HS-27A (cell line): ENCODE measurements around the gene IL11.
A peak's percentile ranks its signal among the peaks of the same experiment; 100 is the strongest.

Experiments
- DNase-seq: peaks from one replicate; pipeline ENCODE4 v3.0.0-alpha.2; 2012; ENCODE audit warnings: low read depth, missing footprints

IL11 gene

GRCh38 chr19:55391191-55391670 lies 21.0 kb upstream of the IL11 start:
- DNase-seq, result no peak

GRCh38 chr19:55390461-55390880 lies 20.2 kb upstream of the IL11 start:
- no peak for DNase-seq

GRCh38 chr19:55389386-55390317 lies 19.4 kb upstream of the IL11 start:
- DNase-seq, result no peak

- DNase-seq, result no peak
These were observed 17.7 kb upstream of the IL11 start for GRCh38 chr19:55387736-55388497.

- DNase-seq, result no peak
These were observed 16.3 kb upstream of the IL11 start for GRCh38 chr19:55386493-55386971.

GRCh38 chr19:55385724-55386492 lies 15.6 kb upstream of the IL11 start, which contains the start of gene RPL28:
Gene RPL28, plus strand, starts transcription at chr19:55385932. Its CDS starts 426 bp downstream, at chr19:55386358.
- no peak for DNase-seq

GRCh38 chr19:55384920-55385723 lies 14.9 kb upstream of the IL11 start:
- peak; percentile 99 for DNase-seq

GRCh38 chr19:55384131-55384919 lies 14.1 kb upstream of the IL11 start, which contains the start of gene TMEM238:
Gene TMEM238, minus strand, starts transcription at chr19:55384292. Its CDS starts 33 bp downstream, at chr19:55384259.
- DNase-seq, result no peak

- DNase-seq, result no peak
These were observed 13.2 kb upstream of the IL11 start for GRCh38 chr19:55383279-55384130.

- DNase-seq, result no peak
These were observed 12.3 kb upstream of the IL11 start for GRCh38 chr19:55382522-55383054.

GRCh38 chr19:55382013-55382412 lies 11.8 kb upstream of the IL11 start:
- DNase-seq, result no peak

GRCh38 chr19:55379174-55379573 lies 8.9 kb upstream of the IL11 start:
- no peak for DNase-seq

- DNase-seq, result no peak
These were observed 7.3 kb upstream of the IL11 start for GRCh38 chr19:55377356-55378131.

- DNase-seq, result no peak
These were observed 6.1 kb upstream of the IL11 start, which contains the start of gene TMEM190 for GRCh38 chr19:55376241-55376933. Gene TMEM190, plus strand, starts transcription at chr19:55376826. Its CDS starts 28 bp downstream, at chr19:55376854.

GRCh38 chr19:55373993-55374757 lies 3.9 kb upstream of the IL11 start:
- DNase-seq, result peak; percentile 57

- DNase-seq, result no peak
These were observed 3.2 kb upstream of the IL11 start for GRCh38 chr19:55373306-55373992.
